Ascending aorta (tissue), 2 donors: Measurements from ENCODE around the gene TLE6. TPM values are rescaled to one million over a fixed set of nuclear protein-coding genes. Genes with fewer than 3 reads are reported as not detected.
"Not testable (repeated sequence)": the region's sequence is repeated elsewhere in the genome, so short reads cannot be mapped to it uniquely, and the experiment has no call there.

Experiments used
- DNase-seq, 2 donors: peaks; one replicate each; pipeline ENCODE4 v3.0.0-alpha.2; 2019; ENCODE audit warnings: low spot score in 2 of 2
- H3K27ac ChIP-seq, 2 donors: fragments of 200-600 bp; sonication (generic); one replicate each; pipeline ENCODE4 v1.5.1; 2016 to 2017; ENCODE audit warnings: mild to moderate bottlenecking in 1 of 2
- H3K27me3 ChIP-seq: fragments of 200-600 bp; sonication (generic); one replicate; pipeline ENCODE4 v1.5.1; 2017
- H3K36me3 ChIP-seq, 2 donors: fragments of 200-600 bp; sonication (generic); one replicate each; pipeline ENCODE4 v1.5.1; 2016
- H3K4me1 ChIP-seq, 2 donors: fragments of 200-600 bp; sonication (generic); one replicate each; pipeline ENCODE4 v1.5.1; 2016 to 2017; ENCODE audit warnings: mild to moderate bottlenecking in 1 of 2
- H3K4me3 ChIP-seq, 2 donors: fragments of 200-600 bp; sonication (generic); one replicate each; pipeline ENCODE4 v1.5.1; 2016 to 2017; ENCODE audit warnings: mild to moderate bottlenecking in 1 of 2
- H3K9me3 ChIP-seq, 2 donors: fragments of 200-600 bp; sonication (generic); one replicate each; pipeline ENCODE4 v1.5.1; 2016
- intact Hi-C: fragments of 100-400 bp; cut with DNase I; formaldehyde crosslinking; loops from one replicate; pipeline ENCODE4 v1.15.1; 2023
- total RNA-seq: library from RNA; depleted of rRNA; stranded (reverse); fragments of >200 nt; gene quantifications from one replicate; pipeline ENCODE4 v1.1.0, GENCODE V29; 2016
- TF ChIP-seq, protein P1 (sequence below), 3 experiments: fragments of 200-600 bp in 2 of 3; fragments of 450-650 bp in 1 of 3; sonication (generic) in 2 of 3; IDR thresholded peaks; one replicate each; pipeline ENCODE4 v1.5.1; 2016 to 2019; ENCODE audit warnings: antibody characterized with exemption in 3 of 3, mild to moderate bottlenecking in 1 of 3, moderate library complexity in 1 of 3

Gene TLE6
- total RNA-seq, 1 donor from 2014 or later: not detected

DNA sequence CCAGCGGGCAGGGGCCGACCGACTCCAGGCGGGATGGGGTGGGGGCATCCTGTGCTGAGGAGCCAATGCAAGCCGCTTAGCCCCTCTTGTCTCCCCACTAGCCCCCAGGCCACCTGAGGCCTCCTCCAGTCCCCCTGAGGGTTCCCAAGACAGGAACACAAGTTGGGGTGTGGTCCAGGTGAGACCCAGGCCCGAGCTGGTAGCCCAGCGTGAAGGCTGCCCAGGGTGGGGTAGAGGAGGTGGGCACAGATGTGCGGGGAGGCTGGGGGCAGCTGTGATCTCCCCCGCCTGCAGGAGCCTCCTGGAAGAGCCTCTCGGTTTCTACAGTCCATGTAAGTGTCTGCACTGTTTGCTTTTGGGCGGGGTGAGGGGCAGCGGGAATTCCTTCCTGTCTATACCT is 10.4 kb downstream of the TLE6 start:
- H3K36me3 ChIP-seq: no peaks in the 10 kb centered on the region

DNA sequence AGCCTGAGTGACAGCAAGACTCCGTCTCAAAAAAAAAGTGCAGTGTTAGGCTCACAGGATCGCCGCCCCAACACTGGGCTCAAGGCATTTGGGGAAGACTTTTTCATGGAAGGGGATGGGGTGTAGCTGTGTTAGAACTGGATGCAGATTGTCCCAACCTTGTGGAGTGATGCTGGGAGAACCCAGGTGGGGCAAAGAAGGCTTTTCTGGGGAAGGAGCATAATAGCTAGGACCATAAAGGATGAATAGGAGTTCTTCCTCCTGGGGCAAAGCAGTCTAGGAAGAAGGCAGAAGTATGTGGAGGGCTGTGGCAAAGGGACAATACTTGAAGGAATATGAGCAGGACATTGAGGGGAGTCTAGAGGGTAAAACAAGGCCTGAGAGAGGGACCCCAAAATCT is 11.2 kb downstream of the TLE6 start:
- intact Hi-C loops: no loop called here
- Histone ChIP-seq H3K27me3 (no peaks in the 10 kb centered on the region), H3K4me3 (no peak overlapping the region), H3K4me1 (peaks cover 7 to 9% of the 10 kb centered on the region in 2 donors), H3K36me3 (no peaks in the 10 kb centered on the region), H3K27ac (no peak overlapping the region), H3K9me3 (no peaks in the 10 kb centered on the region)
- TF ChIP-seq, protein P1, sequence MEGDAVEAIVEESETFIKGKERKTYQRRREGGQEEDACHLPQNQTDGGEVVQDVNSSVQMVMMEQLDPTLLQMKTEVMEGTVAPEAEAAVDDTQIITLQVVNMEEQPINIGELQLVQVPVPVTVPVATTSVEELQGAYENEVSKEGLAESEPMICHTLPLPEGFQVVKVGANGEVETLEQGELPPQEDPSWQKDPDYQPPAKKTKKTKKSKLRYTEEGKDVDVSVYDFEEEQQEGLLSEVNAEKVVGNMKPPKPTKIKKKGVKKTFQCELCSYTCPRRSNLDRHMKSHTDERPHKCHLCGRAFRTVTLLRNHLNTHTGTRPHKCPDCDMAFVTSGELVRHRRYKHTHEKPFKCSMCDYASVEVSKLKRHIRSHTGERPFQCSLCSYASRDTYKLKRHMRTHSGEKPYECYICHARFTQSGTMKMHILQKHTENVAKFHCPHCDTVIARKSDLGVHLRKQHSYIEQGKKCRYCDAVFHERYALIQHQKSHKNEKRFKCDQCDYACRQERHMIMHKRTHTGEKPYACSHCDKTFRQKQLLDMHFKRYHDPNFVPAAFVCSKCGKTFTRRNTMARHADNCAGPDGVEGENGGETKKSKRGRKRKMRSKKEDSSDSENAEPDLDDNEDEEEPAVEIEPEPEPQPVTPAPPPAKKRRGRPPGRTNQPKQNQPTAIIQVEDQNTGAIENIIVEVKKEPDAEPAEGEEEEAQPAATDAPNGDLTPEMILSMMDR (IDR thresholded peaks at IDR 0.05): no peak
- no peak for DNase-seq

More for the DNA sequence above, 10.4 kb downstream of the TLE6 start:
- no peak for DNase-seq
- Histone ChIP-seq H3K27me3 (no peaks in the 10 kb centered on the region), H3K27ac (no peak overlapping the region), H3K4me3 (no peak overlapping the region), H3K9me3 (no peaks in the 10 kb centered on the region), H3K4me1 (peaks cover 12 to 15% of the 10 kb centered on the region in 2 donors)
- intact Hi-C loops: no loop called here
- TF ChIP-seq, protein P1 (IDR thresholded peaks at IDR 0.05): no peak

- no peak overlapping the region for H3K4me3 ChIP-seq
- TF ChIP-seq, protein P1 (IDR thresholded peaks at IDR 0.05): no peak
- H3K27ac ChIP-seq: no peak overlapping the region
- no peaks in the 10 kb centered on the region for H3K9me3 ChIP-seq
- H3K36me3 ChIP-seq: no peaks in the 10 kb centered on the region
- intact Hi-C loops: no loop called here
- H3K27me3 ChIP-seq: no peaks in the 10 kb centered on the region
- H3K4me1 ChIP-seq: peaks cover 2% of the 10 kb centered on the region in 2 donors
- no peak for DNase-seq
Observed at GRCh38 chr19:2989236-2989946, 12.0 kb downstream of the TLE6 start.

DNA sequence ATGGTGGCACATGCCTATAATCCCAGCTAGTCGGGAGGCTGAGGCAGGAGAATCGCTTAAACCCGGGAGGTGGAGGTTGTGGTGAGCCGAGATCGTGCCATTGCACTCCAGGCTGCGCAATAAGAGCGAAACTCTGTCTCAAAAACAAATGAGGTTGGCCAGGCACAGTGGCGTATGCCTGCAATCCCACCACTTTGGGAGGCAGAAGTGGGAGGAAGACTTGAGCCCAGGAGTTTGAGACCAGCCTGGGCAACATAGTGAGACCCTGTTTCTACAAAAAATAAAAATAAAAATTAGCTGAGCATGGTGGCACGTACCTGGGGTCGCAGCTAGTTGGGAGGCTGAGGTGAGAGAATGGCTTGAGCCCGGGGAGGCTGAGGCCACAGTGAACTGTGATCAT is 15.0 kb downstream of the TLE6 start:
- DNase-seq, H3K27ac ChIP-seq, H3K9me3 ChIP-seq, intact Hi-C loops, H3K36me3 ChIP-seq, H3K27me3 ChIP-seq, H3K4me1 ChIP-seq, H3K4me3 ChIP-seq: not testable (repeated sequence)

GRCh38 chr19:2992958-2993357 is 15.6 kb downstream of the TLE6 start:
- Histone ChIP-seq H3K36me3 (peaks cover 0 to 5% of the 10 kb centered on the region in 2 donors), H3K27ac (no peak overlapping the region), H3K27me3 (no peaks in the 10 kb centered on the region), H3K9me3 (no peaks in the 10 kb centered on the region), H3K4me3 (no peak overlapping the region), H3K4me1 (no peaks in the 10 kb centered on the region)
- TF ChIP-seq, protein P1 (IDR thresholded peaks at IDR 0.05): no peak
- DNase-seq: no peak
- intact Hi-C loops: no loop called here

- TF ChIP-seq, protein P1 (IDR thresholded peaks at IDR 0.05): no peak
- Histone ChIP-seq H3K27me3 (no peaks in the 10 kb centered on the region), H3K4me3 (no peak overlapping the region), H3K4me1 (no peaks in the 10 kb centered on the region), H3K36me3 (peaks cover 0 to 6% of the 10 kb centered on the region in 2 donors), H3K9me3 (no peaks in the 10 kb centered on the region), H3K27ac (no peak overlapping the region)
- DNase-seq: no peak
- intact Hi-C loops: no loop called here
Observed at GRCh38 chr19:2993579-2993978, 16.2 kb downstream of the TLE6 start.
